ENCODE data around the gene TUBB2B. TPM values are rescaled to one million over a fixed set of nuclear protein-coding genes. Genes with fewer than 3 reads are reported as not detected.

Gene TUBB2B
- total RNA-seq, 1 donor from 2014 or later = 6.9 TPM

- no peak for DNase-seq (ENCODE audit: extremely low spot score in 2 of 2)
- intact Hi-C loops (cut with DNase I) = no loop called here
- no peak for TF ChIP-seq POLR2A (IDR thresholded peaks at IDR 0.05)
- no peak for TF ChIP-seq CTCF (IDR thresholded peaks at IDR 0.05)
- TF ChIP-seq POLR2AphosphoS5 (IDR thresholded peaks at IDR 0.05; ENCODE audit: insufficient read depth in 1 of 2, low read depth in 1 of 2) = no peak
- no peaks in the 10 kb centered on the region for H3K9me3 ChIP-seq
- H3K4me3 ChIP-seq = no peak overlapping the region
- peak overlapping the region; percentile 75 for H3K27ac ChIP-seq
- no peaks in the 10 kb centered on the region for H3K27me3 ChIP-seq
- peaks cover 29% of the 10 kb centered on the region for H3K4me1 ChIP-seq
- H3K36me3 ChIP-seq = no peaks in the 10 kb centered on the region
These were observed 18.7 kb downstream of the TUBB2B start for GRCh38 chr6:3208775-3209113.

GRCh38 chr6:3208098-3208774 lies 19.2 kb downstream of the TUBB2B start:
- Histone ChIP-seq H3K36me3 (no peaks in the 10 kb centered on the region), H3K27me3 (no peaks in the 10 kb centered on the region), H3K4me3 (no peak overlapping the region), H3K27ac (peak overlapping the region; percentile 75), H3K9me3 (no peaks in the 10 kb centered on the region), H3K4me1 (peaks cover 29% of the 10 kb centered on the region)
- no peak for DNase-seq (ENCODE audit: extremely low spot score in 2 of 2)
- TF ChIP-seq POLR2AphosphoS5 (IDR thresholded peaks at IDR 0.05; ENCODE audit: insufficient read depth in 1 of 2, low read depth in 1 of 2) (peak in 1 of 2 donors; percentile 19), CTCF (IDR thresholded peaks at IDR 0.05) (no peak)
- intact Hi-C loops (cut with DNase I) = no loop called here

GRCh38 chr6:3206339-3207015 lies 21.0 kb downstream of the TUBB2B start:
- no peaks in the 10 kb centered on the region for H3K36me3 ChIP-seq
- H3K27ac ChIP-seq = peak overlapping the region; percentile 58
- peaks cover 29% of the 10 kb centered on the region for H3K4me1 ChIP-seq
- no peak overlapping the region for H3K4me3 ChIP-seq
- intact Hi-C loops (cut with DNase I) = no loop called here
- H3K27me3 ChIP-seq = no peaks in the 10 kb centered on the region
- no peak for TF ChIP-seq CTCF (IDR thresholded peaks at IDR 0.05)
- TF ChIP-seq POLR2A (IDR thresholded peaks at IDR 0.05) = no peak
- no peak for TF ChIP-seq POLR2AphosphoS5 (IDR thresholded peaks at IDR 0.05; ENCODE audit: insufficient read depth in 1 of 2, low read depth in 1 of 2)
- H3K9me3 ChIP-seq = no peaks in the 10 kb centered on the region
- no peak for DNase-seq (ENCODE audit: extremely low spot score in 2 of 2)

- TF ChIP-seq POLR2A (IDR thresholded peaks at IDR 0.05) (no peak), POLR2AphosphoS5 (IDR thresholded peaks at IDR 0.05; ENCODE audit: insufficient read depth in 1 of 2, low read depth in 1 of 2) (peak in 1 of 2 donors; percentile 77)
- no peaks in the 10 kb centered on the region for H3K9me3 ChIP-seq
- H3K4me3 ChIP-seq = no peak overlapping the region
- no peak for DNase-seq (ENCODE audit: extremely low spot score in 2 of 2)
- peaks cover 29% of the 10 kb centered on the region for H3K4me1 ChIP-seq
- intact Hi-C loops (cut with DNase I) = no loop called here
- no peaks in the 10 kb centered on the region for H3K27me3 ChIP-seq
- H3K36me3 ChIP-seq = no peaks in the 10 kb centered on the region
- H3K27ac ChIP-seq = peak overlapping the region; percentile 58
These were observed 21.5 kb downstream of the TUBB2B start for GRCh38 chr6:3205913-3206312.

GRCh38 chr6:3204921-3205320 lies 22.5 kb downstream of the TUBB2B start:
- Histone ChIP-seq H3K9me3 (no peaks in the 10 kb centered on the region), H3K27ac (no peak overlapping the region), H3K27me3 (no peaks in the 10 kb centered on the region), H3K36me3 (no peaks in the 10 kb centered on the region), H3K4me3 (no peak overlapping the region), H3K4me1 (peaks cover 29% of the 10 kb centered on the region)
- intact Hi-C loops (cut with DNase I) = no loop called here
- TF ChIP-seq POLR2AphosphoS5 (IDR thresholded peaks at IDR 0.05; ENCODE audit: insufficient read depth in 1 of 2, low read depth in 1 of 2) (no peak), POLR2A (IDR thresholded peaks at IDR 0.05) (no peak), CTCF (IDR thresholded peaks at IDR 0.05) (no peak)
- DNase-seq (ENCODE audit: extremely low spot score in 2 of 2) = no peak

Measured in vagina (tissue), 2 donors.